Stimulated activated CD8-positive, alpha-beta memory T cell treated with anti-CD3 and anti-CD28 coated beads, Interleukin-4, amount 100 ng/mL, for 4 hours (primary cell): Measurements from ENCODE around the gene DDT.
"Not testable (repeated sequence)": the region's sequence is repeated elsewhere in the genome, so short reads cannot be mapped to it uniquely, and the experiment has no call there.

Experiments used
- DNase-seq, 2 donors: peaks; one replicate each; pipeline ENCODE4 v3.0.0-alpha.2; 2020; ENCODE audit warnings: low read depth in 2 of 2, low spot score in 1 of 2

Gene DDT

DNA sequence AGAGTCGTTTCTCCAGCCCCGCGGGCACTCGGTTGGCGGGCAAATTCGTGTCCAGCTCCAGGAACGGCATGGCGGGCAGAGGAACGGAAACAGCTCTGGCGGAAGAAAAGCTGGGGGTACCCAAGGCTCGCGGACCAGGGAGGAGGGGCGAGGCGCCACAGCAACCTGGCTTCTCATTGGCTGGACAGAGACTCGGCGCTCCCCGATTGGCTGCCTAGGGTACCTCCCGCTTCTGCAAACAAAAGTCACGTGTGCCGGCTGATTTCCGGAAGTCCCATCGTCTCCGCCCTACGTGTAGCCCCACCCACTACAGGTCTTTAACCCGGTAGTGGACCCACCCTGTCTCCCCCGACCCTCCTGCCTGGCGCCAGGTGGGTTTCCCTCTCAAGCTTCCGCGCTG is at the start of gene DDT:
DDT (minus strand) TSS at position 97 of the 400 bp plus-strand sequence; CDS start at position 70, 27 bp downstream.
- DNase-seq = not testable (repeated sequence)

DNA sequence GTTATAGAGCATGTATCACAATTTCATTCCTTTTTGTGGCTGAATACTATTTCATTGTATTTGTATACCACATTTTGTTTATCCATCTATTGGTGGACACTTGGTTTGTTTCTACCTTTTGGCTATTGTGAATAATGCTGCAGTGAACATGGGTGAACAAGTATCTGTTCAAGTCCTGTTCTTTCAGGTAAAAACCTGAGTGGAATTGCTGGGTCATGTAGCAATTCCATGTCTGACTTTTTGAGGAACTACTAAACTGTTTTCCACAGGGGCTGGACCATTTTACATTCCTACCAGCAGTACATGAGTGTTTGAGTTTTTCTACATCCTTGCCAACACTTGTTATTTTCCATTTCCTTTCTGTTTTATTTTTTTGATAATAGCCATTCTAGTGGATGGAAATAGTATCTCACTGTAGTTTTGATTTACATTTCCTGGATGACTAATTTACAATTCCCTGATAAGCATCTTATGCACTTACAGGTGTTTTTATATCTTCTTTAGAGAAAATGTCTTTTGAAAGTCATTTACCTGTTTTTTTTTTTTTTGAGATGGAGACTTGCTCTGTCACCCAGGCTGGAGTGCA is 49.1 kb upstream of the DDT start:
- DNase-seq = no peak

GRCh38 chr22:24021304-24021703 is 47.1 kb upstream of the DDT start:
- no peak for DNase-seq

GRCh38 chr22:24016156-24016555 is 41.9 kb upstream of the DDT start:
- DNase-seq = no peak

DNA sequence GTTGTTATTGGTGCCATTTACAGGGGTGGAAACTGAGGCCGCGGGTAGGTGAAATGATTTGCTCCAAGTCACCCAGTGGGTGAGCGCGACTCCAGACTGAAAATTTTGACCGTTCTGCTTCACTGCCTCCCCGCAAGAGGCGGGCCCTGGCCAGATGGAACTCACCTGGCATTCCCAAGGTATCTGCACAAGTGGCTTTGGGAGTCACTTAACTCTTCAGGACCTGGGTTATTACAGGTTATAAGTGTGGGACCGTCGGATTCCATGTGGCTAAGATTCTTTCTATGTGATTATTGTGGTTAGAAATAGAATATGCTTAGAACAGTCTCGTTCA is 37.5 kb upstream of the DDT start:
- DNase-seq = no peak

DNA sequence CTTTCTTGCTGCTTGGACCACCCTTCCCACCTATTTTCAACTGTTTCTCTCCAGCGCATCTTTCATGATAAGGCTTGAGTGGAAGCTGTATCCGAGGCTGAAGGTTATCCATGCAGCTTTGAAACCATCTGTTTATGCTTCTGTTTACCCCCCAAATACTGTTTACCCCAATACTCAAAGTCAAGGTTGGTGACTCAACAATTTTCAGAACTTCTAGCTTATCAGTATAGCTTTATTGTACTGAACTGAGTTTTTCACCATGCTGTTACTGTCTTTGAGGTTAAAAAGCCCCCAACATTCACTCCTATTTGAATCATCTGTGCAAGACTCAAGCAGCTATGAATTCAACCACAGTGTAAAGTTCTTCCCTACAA is 35.8 kb upstream of the DDT start:
- no peak for DNase-seq

- DNase-seq = no peak
These were observed 35.2 kb upstream of the DDT start for GRCh38 chr22:24009227-24010017.

- no peak for DNase-seq
These were observed 34.4 kb upstream of the DDT start for GRCh38 chr22:24008381-24009226.

DNA sequence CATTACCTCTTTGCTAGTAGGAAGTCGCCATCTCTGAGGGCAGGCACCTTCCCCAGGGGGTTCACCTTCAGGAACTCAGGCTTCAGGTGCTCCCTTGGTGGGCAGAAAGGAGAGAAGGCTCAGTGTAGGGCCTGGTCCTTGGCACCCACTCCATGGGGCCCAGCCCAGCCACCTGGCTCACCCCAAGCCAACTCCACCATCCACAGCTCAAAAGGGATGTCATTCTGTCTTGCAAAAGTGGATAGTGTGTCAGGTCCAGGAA is 33.7 kb upstream of the DDT start:
- no peak for DNase-seq

GRCh38 chr22:24007253-24008021 is 33.2 kb upstream of the DDT start:
- DNase-seq = no peak

DNA sequence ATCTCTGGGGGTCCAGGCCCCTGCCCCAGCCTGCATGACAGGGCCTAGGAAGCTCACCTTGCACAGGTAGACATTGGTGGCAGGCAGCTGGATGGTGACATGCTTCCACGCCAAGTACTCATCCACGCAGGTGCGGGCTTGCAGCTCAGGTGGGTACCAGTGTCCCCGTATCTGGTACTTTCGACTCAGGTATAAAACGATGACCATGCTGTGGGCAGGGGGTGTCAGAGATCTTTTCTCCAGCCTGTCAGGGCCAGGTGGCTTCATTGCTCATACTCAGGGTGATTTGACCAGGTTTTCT is 32.6 kb upstream of the DDT start:
- no peak for DNase-seq

GRCh38 chr22:24006207-24006913 is 32.1 kb upstream of the DDT start:
- DNase-seq = no peak

DNA sequence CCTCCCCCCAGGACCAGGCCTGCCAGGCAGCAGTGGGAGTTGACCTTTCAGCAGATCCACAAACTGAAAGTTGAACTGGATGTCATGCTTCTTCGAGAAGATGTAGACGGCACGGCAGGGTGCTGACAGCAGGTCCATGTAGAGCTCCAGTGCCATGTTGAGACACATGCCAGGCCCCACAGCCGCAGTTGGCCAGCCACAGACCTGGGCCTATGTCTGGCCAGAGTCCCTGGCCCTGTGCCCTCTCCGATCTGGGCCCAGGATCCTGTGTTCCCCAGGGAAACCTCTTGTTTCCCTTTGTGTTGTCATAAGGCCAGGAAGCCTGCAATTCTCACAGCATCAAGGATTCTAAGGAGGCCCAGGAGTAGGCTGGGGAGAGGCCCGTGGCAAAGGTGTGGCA is 31.0 kb upstream of the DDT start, which contains the start of gene GSTT4:
GSTT4 (minus strand) TSS at position 253 of the 400 bp plus-strand sequence; CDS start at position 156, 97 bp downstream.
- no peak for DNase-seq

DNA sequence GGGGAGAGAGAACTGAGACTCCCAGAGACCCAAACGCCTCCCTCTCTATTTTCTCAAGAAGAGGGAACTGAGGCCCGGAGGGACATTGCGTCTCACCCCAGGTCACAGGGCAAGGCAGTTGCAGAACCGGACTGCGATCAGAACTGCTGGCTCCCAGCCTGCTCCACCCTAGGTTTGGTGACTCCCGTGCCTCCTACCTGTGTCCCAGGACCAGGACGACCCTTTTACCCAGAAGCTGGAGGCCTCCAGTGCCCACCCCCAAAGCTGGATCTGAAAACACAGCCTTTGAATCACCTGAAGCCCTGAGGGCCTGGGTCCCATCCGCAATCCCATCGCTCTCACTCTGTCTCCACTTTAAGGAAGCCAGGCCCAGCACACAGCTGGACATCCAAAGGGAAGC is 29.6 kb upstream of the DDT start:
- no peak for DNase-seq

DNA sequence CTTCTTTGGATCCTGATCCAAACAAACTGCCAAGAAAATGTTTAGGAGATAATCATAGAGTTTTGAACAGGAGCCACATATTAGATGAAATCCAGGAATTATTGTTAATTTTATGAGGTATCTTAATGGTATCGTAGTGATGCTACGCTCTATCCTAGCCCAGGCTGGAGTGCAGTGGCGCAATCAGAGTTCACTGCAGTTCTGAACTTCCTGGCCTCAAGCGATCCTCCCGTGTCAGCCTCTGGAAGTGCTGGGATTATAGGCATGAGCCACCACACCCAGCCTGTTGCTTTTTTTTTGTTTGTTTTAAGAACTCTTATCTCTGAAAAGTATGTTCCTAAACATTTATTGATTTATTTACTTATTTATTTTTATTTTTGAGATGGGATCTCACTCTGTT is 28.6 kb upstream of the DDT start:
- no peak for DNase-seq

- no peak for DNase-seq
These were observed 28.0 kb upstream of the DDT start for GRCh38 chr22:24002272-24002671.

DNA sequence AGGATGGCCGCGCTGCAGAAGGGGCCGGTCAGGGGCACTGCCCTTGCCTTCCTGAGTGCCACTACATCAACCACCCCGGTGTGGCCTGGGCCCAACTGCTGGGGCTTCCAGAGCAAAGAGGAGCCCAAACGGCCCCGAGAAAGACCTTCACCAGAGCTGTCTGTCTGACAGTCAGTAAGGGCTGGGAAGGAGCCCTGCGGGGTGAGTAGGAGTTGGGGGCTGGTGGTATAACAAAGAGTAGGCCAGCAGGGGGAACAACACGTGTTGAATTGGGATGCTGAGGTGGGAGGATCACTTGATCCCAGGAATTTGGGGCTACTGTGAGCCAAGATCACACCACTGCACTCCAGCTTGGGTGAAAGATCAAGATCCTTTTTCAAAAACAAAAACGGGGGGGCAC is 27.1 kb upstream of the DDT start:
- DNase-seq = no peak

- not testable (repeated sequence) for DNase-seq
These were observed 25.5 kb upstream of the DDT start for GRCh38 chr22:23999779-24000178.

- no peak for DNase-seq
These were observed 22.9 kb upstream of the DDT start for GRCh38 chr22:23997092-23997491.

DNA sequence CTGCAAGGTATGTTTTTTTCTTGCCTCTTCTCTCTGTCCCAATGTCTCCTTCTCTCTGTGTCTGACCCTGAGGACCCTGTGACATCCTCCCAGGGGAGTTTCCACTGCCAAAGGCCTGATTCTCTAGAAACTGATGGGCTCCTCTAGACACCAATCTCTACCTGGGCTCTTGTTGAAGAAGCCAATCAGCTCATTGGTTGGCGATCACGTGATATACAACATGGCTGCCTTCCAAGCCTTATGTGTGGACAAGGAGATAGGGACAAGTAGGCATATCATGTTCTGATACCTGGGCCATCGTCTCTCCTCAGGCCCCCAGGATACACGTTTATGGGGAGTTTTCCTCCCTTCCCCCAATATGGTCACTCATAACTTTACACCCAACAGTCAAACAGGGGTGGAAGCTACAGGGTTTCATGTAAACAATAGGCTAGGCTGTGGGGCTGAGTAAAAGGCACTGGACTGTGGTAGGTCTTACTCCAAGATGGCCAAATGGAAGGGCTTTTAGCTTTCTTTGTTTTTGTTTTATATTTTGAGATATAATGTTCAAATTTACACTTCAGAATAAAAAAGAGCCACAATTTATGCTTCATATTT is 19.4 kb upstream of the DDT start:
- DNase-seq = not testable (repeated sequence)

DNA sequence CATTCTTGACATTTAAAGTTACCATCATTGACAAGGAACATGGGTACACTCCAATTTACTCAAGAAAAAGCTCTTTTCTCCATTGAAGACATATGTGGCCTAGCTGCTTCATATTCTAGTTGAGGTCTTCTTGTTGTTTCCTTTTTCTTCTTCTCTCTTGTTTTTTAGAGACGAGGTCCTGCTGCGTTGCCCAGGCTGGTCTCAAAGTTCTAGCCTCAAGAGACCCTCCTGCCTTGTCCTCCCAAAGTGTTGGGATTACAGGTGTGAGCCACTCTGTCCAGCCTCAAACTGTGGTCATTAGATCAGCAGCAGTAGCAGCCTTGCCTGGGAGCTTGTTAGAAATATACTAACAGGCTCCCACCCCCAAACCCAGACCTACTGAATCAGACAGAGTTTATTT is 18.8 kb upstream of the DDT start:
- DNase-seq = not testable (repeated sequence)
